Ovary (tissue), 3 donors: ENCODE results near the gene MS4A8.

Source experiments
- CTCF ChIP-seq, 3 donors: fragments of 450-650 bp in 2 of 3; fragments of 200-600 bp in 1 of 3; IDR thresholded peaks; one replicate each; pipeline versions ENCODE4 v1.5.1 to v1.8.0; 2016 to 2022; ENCODE audit warnings: antibody characterized with exemption in 3 of 3, mild to moderate bottlenecking in 1 of 3
- POLR2A ChIP-seq: fragments of 450-650 bp; IDR thresholded peaks from one replicate; pipeline ENCODE4 v1.6.1; 2017; ENCODE audit warnings: antibody characterized with exemption, mild to moderate bottlenecking, moderate library complexity
- donor health status: DM: no; HTN: no; CAD: no.

- no peak for TF ChIP-seq CTCF (IDR thresholded peaks at IDR 0.05)
- no peak for TF ChIP-seq POLR2A
Observed at GRCh38 chr11:60720460-60720859, 21.0 kb downstream of the MS4A8 start.
